GM19238 (cell line): ENCODE data around the gene SERPINA9.
A peak's percentile ranks its signal among the peaks of the same experiment; 100 is the strongest.
"Not testable (repeated sequence)": the region's sequence is repeated elsewhere in the genome, so short reads cannot be mapped to it uniquely, and the experiment has no call there.

ENCODE experiments used
- DNase-seq: peaks from one replicate; pipeline ENCODE4 v3.0.0; 2011; ENCODE audit warnings: low spot score; ENCODE audit not compliant: insufficient read length

SERPINA9 gene

GRCh38 chr14:94486883-94487282 lies 10.9 kb upstream of the SERPINA9 start:
- DNase-seq = no peak

DNA sequence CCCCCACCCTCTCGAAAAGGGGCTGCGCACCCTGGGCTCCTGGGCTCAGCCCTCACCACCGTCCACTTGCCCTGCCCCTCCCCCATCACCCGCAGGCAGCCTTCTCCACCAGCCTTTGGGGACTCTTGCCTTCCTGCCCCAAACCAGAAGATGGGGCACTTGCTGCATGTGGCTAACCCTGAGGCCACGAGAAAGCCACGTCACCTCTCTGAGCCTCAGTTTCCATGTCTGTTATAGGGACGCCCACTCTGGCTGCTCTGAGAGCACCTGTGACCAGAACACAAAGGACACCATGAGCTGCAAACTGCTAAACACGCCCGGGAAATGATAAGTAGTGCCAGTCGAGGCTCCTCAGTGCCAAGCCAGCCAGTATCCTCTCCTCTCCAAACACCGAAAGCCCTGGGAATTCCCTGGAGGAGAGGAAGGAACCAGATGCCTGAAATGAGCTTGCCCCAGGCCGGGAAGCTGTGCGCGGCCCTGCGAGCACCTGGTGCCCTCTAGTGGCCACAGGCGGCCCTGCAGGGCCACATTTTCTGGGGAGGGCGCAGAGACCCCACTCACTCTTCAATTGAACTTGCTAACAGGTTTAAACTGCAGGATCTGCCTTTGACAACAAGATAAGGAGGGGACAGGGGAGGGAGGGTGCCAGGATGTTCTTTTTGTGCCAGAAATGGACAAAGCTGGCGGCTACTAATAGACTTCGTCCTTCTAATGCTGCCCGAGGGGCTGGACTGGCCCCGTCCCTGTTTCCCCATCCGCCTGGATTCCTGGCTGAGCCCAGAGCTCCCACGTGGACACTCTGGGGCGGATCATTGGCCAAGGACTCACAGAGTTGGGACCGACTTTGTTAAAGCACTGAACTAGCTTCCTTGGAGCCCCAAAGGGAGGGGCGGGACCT lies 10.2 kb upstream of the SERPINA9 start:
- peak; percentile 67 for DNase-seq

DNA sequence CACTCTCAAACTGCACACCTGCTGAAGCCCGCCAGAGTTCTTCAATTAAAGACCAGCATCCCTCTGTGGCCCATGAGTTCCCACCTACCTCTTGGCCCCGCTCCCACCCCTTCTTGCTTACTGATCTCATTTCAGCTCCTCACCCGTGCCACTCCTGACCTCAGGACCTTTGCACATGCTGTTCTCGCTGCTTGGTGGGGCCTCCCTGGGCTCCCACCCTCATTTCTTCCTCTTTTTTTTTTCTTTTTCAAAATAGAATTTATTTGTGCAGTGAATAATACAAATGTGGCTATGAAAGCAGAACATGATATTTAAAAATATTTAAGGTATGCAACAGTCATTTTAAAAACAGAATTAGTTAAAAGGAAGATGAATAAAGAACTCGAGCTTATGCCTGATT lies 8.5 kb upstream of the SERPINA9 start:
- DNase-seq = no peak

DNA sequence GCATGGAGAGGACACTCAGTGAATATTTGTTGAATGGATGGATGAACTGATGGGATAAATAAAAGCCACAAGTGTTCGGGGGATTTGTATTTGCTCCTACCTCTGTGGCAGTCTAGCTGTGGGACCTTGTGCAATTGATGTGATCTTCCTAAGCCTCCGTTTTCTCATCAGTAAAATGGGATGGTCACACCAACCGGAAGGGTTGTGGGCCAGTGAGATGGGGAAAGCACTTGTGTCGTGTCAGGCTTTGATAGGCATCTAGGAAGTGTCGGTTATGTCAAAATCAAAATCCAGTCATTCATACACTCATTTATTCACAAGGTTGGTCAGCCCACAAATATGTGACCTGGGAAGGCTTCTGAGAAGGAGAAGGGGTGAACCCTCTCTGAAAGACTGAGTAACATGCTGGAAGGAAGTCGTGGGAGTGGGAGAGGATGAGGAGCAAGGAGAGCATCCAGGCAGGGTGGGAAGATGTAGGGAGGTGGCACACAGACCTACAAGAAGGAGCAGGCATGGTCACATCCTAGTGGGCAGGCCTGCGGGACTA lies 7.8 kb upstream of the SERPINA9 start:
- DNase-seq = no peak

- no peak for DNase-seq
Measured at GRCh38 chr14:94483071-94483451, 7.1 kb upstream of the SERPINA9 start.

DNA sequence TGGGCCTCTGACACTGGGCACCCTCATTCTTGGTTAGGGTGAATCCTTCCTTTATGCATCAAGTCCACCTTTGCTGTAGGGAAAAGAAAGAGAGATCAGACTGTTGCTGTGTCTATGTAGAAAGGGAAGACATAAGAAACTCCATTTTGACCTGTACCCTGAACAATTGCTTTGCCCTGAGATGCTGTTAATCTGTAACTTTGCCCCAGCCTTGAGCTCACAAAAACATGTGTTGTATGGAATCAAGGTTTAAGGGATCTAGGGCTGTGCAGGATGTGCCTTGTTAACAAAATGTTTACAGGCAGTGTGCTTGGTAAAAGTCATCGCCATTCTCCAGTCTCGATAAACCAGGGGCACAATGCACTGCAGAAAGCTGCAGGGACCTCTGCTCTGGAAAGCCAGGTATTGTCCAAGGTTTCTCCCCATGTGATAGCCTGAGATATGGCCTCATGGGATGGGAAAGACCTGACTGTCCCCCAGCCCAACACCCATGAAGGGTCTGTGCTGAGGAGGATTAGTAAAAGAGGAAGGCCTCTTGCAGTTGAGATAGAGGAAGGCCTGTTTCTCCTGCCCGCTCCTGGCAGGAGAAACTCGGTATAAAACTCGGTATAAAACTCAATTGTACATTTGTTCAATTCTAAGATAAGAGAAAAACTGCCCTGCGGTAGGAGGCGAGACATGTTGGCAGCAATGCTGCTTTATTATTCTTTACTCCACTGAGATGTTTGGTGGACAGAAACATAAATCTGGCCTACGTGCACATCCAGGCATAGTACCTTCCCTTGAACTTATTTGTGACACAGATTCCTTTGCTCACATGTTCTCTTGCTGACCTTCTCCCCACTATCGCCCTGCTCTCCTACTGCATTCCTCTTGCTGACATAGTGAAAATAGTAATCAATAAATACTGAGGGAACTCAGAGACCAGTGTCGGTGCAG lies 6.4 kb upstream of the SERPINA9 start:
- DNase-seq = not testable (repeated sequence)

DNA sequence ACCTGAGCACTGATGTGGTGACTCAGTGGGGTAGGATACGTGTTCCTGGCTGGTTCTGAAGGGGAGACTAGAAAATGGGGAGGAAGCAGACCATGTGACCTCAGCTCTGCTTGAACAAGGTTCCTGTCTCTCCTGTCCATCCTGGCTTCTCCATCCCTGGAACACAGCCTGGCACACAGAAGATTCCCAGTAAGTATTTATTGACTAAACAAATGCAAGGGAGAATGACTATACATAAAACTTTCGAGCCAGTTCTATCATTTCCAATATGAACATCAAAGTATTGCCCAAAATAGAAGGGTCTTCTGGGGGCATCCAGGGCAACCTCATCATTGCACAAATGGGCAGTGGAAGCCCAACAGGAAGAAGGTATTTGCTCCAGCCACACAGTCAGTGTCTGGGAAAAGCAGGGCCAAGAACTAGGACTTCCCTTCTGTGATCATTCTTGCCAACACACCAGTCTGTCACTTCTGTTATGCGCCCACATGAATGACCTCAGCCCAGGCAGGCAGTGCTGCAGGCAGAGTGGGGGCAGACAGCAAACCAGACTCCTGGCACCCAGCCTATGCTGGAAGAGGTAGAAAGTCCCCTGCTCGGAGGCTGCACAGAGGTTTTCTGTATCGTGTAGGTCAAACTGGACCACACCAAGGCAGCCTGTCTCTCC lies 5.6 kb upstream of the SERPINA9 start:
- DNase-seq = no peak

- no peak for DNase-seq
Measured at GRCh38 chr14:94480809-94481208, 4.8 kb upstream of the SERPINA9 start.

DNA sequence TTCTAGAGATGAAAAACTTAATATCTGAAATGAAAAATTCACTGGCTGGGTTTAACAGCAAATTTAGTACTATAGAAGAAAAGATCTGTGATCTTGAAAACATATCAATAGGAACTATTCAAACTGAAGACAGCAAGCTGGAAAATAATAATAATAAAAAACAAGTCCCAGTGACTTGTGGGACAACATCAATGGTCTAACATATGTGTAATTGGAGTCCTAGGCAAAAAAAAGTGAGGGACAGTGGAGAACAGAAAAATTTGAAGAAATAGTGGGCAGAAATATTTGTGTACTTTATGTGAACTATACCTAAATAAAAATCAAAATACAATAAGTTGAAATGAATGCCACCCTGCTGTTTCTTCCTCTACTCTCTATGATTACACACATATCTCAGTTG lies 2.4 kb upstream of the SERPINA9 start:
- DNase-seq = no peak

- DNase-seq = no peak
Measured at GRCh38 chr14:94474581-94475031, 1.4 kb downstream of the SERPINA9 start.

DNA sequence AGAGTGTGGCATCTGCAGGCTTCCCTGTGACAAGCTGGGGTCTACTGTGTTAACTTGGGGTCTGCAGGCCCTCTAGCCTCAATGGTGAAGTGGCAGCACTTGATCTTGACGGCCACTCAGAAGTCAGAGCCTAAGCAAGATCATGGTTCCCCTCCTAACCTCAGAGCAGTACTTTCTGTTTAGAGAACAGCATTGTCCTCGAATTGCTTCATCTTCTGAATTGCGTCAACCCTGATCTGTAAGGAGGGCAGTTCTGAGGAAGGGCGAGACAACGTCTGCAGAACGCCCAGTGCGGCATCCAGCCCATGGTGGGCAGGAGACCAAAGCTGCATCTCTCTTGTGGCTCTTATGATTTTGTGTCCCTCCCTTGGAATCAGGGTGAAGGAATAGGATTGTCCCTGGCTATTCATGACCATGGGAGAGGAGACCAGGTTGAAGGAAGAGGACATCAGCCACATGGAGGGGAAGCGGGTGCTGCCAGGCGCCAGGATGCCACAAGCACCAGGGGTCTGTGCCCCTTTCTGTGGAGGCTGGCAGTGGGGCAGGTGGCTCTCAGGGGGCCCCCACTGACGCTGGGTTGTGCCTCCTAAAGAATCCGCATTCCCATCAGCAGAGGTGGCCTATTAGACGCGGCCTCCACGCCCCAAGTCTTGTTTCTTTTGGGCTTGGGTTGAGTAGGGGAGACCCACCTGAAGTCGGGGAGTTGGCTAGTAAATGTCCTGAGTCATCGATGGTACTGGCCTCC lies 2.2 kb downstream of the SERPINA9 start:
- DNase-seq = no peak

DNA sequence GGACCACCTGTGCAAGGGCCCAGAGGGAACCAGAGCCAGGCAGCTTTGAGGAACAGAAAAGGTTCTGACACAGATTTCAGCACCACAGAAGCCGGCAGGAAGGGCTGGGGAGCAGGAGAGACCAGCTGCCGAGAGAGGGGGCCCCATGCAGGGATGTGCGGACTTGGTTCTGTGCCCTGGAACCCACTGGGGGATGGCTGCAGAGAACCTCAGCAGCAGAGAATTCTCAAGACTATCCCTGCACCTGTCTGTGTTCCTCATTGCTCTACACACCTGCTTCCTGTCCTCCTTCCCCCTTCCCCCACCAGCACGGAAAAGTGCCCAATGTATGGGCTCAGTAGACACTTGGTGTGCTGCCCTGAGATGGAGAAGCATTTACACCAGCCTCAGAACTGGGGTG lies 3.2 kb downstream of the SERPINA9 start:
- DNase-seq = no peak

DNA sequence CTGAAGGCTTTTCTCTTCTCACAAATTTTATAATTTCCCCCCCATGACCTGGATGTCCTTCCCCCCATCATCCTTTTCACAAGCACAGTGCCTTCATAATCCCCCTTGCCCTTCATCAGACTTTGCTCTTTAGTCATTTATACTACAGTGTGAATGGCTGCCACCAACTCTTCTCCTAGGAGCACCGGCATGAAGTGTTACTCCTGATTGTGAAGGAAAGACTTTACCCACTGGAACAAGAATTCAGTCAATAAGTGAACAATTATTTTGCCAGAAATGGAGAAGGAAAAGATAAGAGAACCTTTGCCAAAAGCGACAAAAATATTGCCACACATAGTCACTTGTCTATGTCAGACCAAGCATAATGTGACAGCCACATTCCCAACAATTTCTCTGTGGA lies 5.0 kb downstream of the SERPINA9 start:
- no peak for DNase-seq

GRCh38 chr14:94470311-94470710 lies 5.7 kb downstream of the SERPINA9 start:
- DNase-seq = no peak

GRCh38 chr14:94469261-94469660 lies 6.7 kb downstream of the SERPINA9 start:
- DNase-seq = no peak

- DNase-seq = no peak
Measured at GRCh38 chr14:94467728-94468520, 8.1 kb downstream of the SERPINA9 start.

- DNase-seq = no peak
Measured at GRCh38 chr14:94466706-94467370, 9.2 kb downstream of the SERPINA9 start.

- no peak for DNase-seq
Measured at GRCh38 chr14:94465042-94465441, 11.0 kb downstream of the SERPINA9 start.

GRCh38 chr14:94464290-94464689 lies 11.7 kb downstream of the SERPINA9 start:
- no peak for DNase-seq
